ENCODE measurements around the gene ZNF536. TPM values are rescaled to one million over a fixed set of nuclear protein-coding genes. Genes with fewer than 3 reads are reported as not detected.

ZNF536 gene
- total RNA-seq, 4 donors from 2014 or later, result 1.00 to 7.1 (median 1.8) TPM

DNA sequence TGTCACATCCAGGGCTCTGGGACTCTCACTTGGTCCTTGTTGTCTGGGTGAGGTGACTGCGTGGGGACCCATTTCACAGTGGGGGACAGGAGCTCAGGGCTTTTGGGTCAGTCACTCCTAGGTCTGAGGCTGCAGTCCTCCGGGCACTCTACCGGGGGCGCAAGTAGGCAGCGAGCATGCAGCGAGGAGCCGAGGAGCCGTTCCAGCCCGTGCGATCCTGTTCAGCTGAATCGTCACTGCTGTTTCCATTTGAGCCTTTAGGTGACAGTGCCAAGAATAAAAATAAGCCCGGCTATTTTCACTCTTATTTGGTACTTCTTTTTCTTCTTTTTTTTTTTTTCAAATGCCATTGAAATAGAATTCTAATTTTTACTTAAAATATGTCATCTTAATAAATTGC, 126.5 kb downstream of the ZNF536 start:
- TF ChIP-seq EP300 (IDR thresholded peaks at IDR 0.05; ENCODE audit: low read depth) (no peak), POLR2AphosphoS5 (IDR thresholded peaks at IDR 0.05) (no peak), POLR2A (IDR thresholded peaks at IDR 0.05) (no peak)
- TF ChIP-seq, protein P1, sequence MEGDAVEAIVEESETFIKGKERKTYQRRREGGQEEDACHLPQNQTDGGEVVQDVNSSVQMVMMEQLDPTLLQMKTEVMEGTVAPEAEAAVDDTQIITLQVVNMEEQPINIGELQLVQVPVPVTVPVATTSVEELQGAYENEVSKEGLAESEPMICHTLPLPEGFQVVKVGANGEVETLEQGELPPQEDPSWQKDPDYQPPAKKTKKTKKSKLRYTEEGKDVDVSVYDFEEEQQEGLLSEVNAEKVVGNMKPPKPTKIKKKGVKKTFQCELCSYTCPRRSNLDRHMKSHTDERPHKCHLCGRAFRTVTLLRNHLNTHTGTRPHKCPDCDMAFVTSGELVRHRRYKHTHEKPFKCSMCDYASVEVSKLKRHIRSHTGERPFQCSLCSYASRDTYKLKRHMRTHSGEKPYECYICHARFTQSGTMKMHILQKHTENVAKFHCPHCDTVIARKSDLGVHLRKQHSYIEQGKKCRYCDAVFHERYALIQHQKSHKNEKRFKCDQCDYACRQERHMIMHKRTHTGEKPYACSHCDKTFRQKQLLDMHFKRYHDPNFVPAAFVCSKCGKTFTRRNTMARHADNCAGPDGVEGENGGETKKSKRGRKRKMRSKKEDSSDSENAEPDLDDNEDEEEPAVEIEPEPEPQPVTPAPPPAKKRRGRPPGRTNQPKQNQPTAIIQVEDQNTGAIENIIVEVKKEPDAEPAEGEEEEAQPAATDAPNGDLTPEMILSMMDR (IDR thresholded peaks at IDR 0.05), result no peak
- 25 to 50% methylated on average over 2 to 12 of the region's 12 CpGs for WGBS, 2 donors (ENCODE audit: low coverage in 1 of 2)
- no peak for DNase-seq
- Histone ChIP-seq H3K36me3 (no peaks in the 10 kb centered on the region), H3K27ac (no peak overlapping the region), H3K4me1 (no peaks in the 10 kb centered on the region), H3K27me3 (no peaks in the 10 kb centered on the region), H3K4me3 (no peak overlapping the region), H3K9me3 (no peaks in the 10 kb centered on the region)
- intact Hi-C loops (cut with DNase I; ENCODE audit: low total_unique reads) (no loop called here), in situ Hi-C loops (cut with MboI; ENCODE audit: low pct_ligation_motif_present in 1 of 4, low pct_unique_long_range_greater_than_20kb in 1 of 4, low sequenced_read_pairs in 3 of 4) (no loop called here)

- no peaks in the 10 kb centered on the region for H3K4me1 ChIP-seq
- no peak overlapping the region for H3K4me3 ChIP-seq
- TF ChIP-seq POLR2AphosphoS5 (IDR thresholded peaks at IDR 0.05) (no peak), POLR2A (IDR thresholded peaks at IDR 0.05) (no peak), EP300 (IDR thresholded peaks at IDR 0.05; ENCODE audit: low read depth) (no peak)
- TF ChIP-seq, protein P1 (IDR thresholded peaks at IDR 0.05), result no peak
- intact Hi-C loops (cut with DNase I; ENCODE audit: low total_unique reads), result no loop called here
- no peaks in the 10 kb centered on the region for H3K9me3 ChIP-seq
- DNase-seq, result no peak
- in situ Hi-C loops (cut with MboI; ENCODE audit: low pct_ligation_motif_present in 1 of 4, low pct_unique_long_range_greater_than_20kb in 1 of 4, low sequenced_read_pairs in 3 of 4), result no loop called here
- H3K27ac ChIP-seq, result no peak overlapping the region
- no peaks in the 10 kb centered on the region for H3K36me3 ChIP-seq
- H3K27me3 ChIP-seq, result no peaks in the 10 kb centered on the region
Observed at GRCh38 chr19:30504272-30504671, 132.1 kb downstream of the ZNF536 start.

GRCh38 chr19:30512176-30513081, 140.2 kb downstream of the ZNF536 start:
- no peaks in the 10 kb centered on the region for H3K9me3 ChIP-seq
- TF ChIP-seq, protein P1 (IDR thresholded peaks at IDR 0.05), result no peak
- WGBS, 2 donors (ENCODE audit: low coverage in 1 of 2), result 53 to 55% methylated on average over 10 of the region's 10 CpGs
- H3K27me3 ChIP-seq, result no peaks in the 10 kb centered on the region
- H3K4me1 ChIP-seq, result no peaks in the 10 kb centered on the region
- no peak overlapping the region for H3K4me3 ChIP-seq
- in situ Hi-C loops (cut with MboI; ENCODE audit: low pct_ligation_motif_present in 1 of 4, low pct_unique_long_range_greater_than_20kb in 1 of 4, low sequenced_read_pairs in 3 of 4), result no loop called here
- intact Hi-C loops (cut with DNase I; ENCODE audit: low total_unique reads), result no loop called here
- H3K36me3 ChIP-seq, result no peaks in the 10 kb centered on the region
- no peak overlapping the region for H3K27ac ChIP-seq
- no peak for DNase-seq

- 64 to 73% methylated on average over 6 of the region's 6 CpGs for WGBS, 2 donors (ENCODE audit: low coverage in 1 of 2)
- intact Hi-C loops (cut with DNase I; ENCODE audit: low total_unique reads), result no loop called here
- H3K27ac ChIP-seq, result no peak overlapping the region
- no peaks in the 10 kb centered on the region for H3K4me1 ChIP-seq
- H3K36me3 ChIP-seq, result no peaks in the 10 kb centered on the region
- no peak for DNase-seq
- in situ Hi-C loops (cut with MboI; ENCODE audit: low pct_ligation_motif_present in 1 of 4, low pct_unique_long_range_greater_than_20kb in 1 of 4, low sequenced_read_pairs in 3 of 4), result no loop called here
- no peak overlapping the region for H3K4me3 ChIP-seq
- no peaks in the 10 kb centered on the region for H3K9me3 ChIP-seq
- TF ChIP-seq EP300 (IDR thresholded peaks at IDR 0.05; ENCODE audit: low read depth) (no peak), POLR2A (IDR thresholded peaks at IDR 0.05) (no peak), POLR2AphosphoS5 (IDR thresholded peaks at IDR 0.05) (no peak)
- TF ChIP-seq, protein P1 (IDR thresholded peaks at IDR 0.05), result no peak
- H3K27me3 ChIP-seq, result no peaks in the 10 kb centered on the region
Observed at GRCh38 chr19:30513082-30513411, 140.9 kb downstream of the ZNF536 start.
